ENCODE measurements around the gene GIPC2. TPM values are rescaled to one million over a fixed set of nuclear protein-coding genes. Genes with fewer than 3 reads are reported as not detected.
"Not testable (repeated sequence)": the region's sequence is repeated elsewhere in the genome, so short reads cannot be mapped to it uniquely, and the experiment has no call there.

The GIPC2 gene
- total and polyA plus RNA-seq, 9 donors = 1.8 to 5.7 (median 3.0) TPM

DNA sequence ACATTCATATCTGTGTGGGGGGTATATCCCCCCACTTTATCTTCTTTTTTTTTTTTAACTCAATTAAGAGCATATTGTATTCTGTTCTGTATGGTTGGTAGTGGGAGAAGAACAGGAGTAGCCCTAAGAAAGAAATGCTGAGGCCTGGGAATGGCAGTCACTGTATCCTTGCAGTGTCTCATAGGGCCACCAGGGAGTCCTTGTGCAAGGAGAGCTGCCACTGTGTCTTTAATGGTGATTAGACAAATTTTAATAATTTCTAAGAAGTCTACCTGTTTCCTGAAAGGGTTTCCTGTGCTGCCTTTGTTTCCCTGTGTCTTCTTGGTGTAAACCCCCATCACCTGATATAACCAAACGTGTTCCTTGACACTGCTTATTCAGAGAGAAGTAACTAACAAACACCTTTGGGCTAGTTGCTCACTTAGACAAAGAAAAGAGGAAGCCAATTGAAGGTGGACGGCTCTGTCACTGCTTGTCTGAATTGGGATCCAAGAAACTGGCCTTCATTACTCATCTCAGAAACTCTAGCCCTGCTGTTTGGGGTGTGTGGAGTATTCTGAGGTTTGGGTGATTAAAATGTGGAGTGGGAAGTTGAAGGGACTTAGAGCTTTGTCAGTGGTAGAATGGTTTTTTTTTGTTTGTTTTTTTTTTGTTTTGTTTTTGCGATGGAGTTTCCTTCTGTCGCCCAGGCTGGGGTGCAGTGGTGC, 15.2 kb downstream of the GIPC2 start:
- H3K27ac ChIP-seq = no peak overlapping the region
- 92 to 94% (median 92%) methylated on average over 4 of the region's 4 CpGs for WGBS, 3 donors
- intact Hi-C loops (cut with DNase I) = no loop called here

DNA sequence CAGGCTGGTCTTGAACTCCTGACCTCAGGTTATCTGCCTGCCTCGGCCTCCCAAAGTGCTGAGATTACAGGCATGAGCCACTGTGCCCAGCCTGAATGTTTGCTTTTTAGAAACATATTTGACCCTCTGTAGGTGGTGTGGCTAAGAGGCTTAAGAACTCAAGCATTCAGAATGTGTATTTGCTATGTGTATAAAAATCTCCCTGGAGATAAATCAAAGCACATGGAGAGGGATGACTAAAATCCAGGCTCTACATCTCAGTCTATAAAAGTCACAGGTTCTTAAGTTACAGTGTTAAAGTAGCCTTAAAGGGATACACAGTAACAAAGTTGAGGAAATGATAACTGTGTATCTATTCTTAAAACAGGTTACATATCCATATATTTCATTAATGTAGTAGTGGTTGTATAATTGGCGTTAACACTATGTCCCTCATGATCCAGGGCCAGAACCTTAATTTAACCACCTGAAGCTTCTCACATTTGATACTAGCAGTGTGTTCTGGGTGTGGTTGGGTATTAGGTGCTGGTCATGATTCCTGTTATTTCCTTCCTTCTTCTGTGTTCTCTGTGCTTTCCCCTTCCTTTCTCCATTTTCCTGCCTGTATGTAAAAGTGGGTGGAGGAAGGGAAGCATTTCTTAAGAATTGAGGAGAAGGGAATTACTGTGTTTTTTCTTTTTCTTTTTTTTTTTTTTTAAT, 16.2 kb downstream of the GIPC2 start:
- no peak for DNase-seq
- H3K27ac ChIP-seq = no peak overlapping the region

More for the DNA sequence above, 15.2 kb downstream of the GIPC2 start:
- Histone ChIP-seq H3K9me3 (no peaks in the 10 kb centered on the region), H3K4me1 (ENCODE audit: insufficient read depth) (no peaks in the 10 kb centered on the region), H3K4me3 (no peak overlapping the region), H3K36me3 (no peaks in the 10 kb centered on the region), H3K27me3 (no peaks in the 10 kb centered on the region)
- DNase-seq = no peak
- TF ChIP-seq POLR2A (IDR thresholded peaks at IDR 0.05) = no peak
- TF ChIP-seq, protein P1, sequence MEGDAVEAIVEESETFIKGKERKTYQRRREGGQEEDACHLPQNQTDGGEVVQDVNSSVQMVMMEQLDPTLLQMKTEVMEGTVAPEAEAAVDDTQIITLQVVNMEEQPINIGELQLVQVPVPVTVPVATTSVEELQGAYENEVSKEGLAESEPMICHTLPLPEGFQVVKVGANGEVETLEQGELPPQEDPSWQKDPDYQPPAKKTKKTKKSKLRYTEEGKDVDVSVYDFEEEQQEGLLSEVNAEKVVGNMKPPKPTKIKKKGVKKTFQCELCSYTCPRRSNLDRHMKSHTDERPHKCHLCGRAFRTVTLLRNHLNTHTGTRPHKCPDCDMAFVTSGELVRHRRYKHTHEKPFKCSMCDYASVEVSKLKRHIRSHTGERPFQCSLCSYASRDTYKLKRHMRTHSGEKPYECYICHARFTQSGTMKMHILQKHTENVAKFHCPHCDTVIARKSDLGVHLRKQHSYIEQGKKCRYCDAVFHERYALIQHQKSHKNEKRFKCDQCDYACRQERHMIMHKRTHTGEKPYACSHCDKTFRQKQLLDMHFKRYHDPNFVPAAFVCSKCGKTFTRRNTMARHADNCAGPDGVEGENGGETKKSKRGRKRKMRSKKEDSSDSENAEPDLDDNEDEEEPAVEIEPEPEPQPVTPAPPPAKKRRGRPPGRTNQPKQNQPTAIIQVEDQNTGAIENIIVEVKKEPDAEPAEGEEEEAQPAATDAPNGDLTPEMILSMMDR (IDR thresholded peaks at IDR 0.05) = no peak
- no peak for TF ChIP-seq EP300 (IDR thresholded peaks at IDR 0.05)

DNA sequence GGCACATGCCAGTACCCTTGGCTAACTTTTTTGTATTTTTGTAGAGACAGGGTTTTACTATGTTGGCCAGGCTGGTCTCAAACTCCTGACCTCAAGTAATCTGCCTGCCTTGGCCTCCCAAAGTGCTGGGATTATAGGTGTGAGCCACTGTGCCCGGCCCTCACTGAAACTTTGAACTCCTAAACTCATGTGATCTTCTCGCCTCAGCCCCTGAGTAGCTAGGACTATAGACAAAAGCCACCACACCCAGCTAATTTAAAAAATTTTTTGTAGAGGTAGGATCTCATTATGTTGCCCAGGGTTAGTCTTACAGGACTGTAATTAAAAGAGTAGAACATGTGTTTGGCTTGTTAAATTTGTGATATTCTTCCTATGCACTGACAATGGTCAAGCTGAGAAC, 19.1 kb downstream of the GIPC2 start:
- WGBS, 3 donors = 88 to 96% (median 95%) methylated on average over 2 of the region's 2 CpGs
- DNase-seq; H3K27me3 ChIP-seq; H3K9me3 ChIP-seq; intact Hi-C loops (cut with DNase I); H3K27ac ChIP-seq; H3K36me3 ChIP-seq; H3K4me3 ChIP-seq; H3K4me1 ChIP-seq (ENCODE audit: insufficient read depth): not testable (repeated sequence)

More for the DNA sequence above, 16.2 kb downstream of the GIPC2 start:
- WGBS, 3 donors = 59 to 70% (median 65%) methylated on average over 2 of the region's 2 CpGs
- Histone ChIP-seq H3K4me3 (no peak overlapping the region), H3K27me3 (no peaks in the 10 kb centered on the region), H3K4me1 (ENCODE audit: insufficient read depth) (no peaks in the 10 kb centered on the region), H3K9me3 (no peaks in the 10 kb centered on the region), H3K36me3 (no peaks in the 10 kb centered on the region)
- intact Hi-C loops (cut with DNase I) = no loop called here
- TF ChIP-seq, protein P1 (IDR thresholded peaks at IDR 0.05) = no peak
- TF ChIP-seq EP300 (IDR thresholded peaks at IDR 0.05) (no peak), POLR2A (IDR thresholded peaks at IDR 0.05) (no peak)

DNA sequence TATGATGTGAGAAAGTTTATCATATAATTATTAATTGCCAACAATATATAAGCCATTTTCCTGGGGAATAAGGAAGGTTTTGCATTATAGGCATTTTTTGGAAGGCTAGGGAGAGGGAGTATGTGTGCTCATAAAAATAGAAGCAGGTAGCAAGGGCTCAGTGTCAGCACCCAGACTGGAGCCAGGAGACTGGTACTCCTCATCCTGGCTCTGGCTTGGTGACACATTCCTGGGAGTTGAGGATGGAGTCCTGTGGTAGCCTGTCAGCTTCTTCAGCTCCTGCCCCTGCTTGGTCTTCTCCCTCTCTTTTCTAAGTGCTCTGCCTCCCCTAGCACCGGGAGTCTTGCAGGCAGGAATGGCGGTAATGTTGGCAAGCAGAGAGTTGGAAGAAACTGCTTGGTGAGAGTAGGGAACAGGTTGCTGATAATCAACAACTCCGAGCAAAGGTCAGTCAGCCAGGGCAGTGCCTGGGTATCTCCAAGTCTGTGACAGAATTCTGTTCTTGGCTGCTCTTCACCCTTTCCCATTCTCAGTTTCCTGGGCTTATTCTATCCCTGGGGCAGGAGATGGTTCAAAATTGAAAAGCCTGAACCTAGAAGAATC, 23.0 kb downstream of the GIPC2 start:
- Histone ChIP-seq H3K9me3 (no peaks in the 10 kb centered on the region), H3K36me3 (no peaks in the 10 kb centered on the region), H3K4me3 (no peak overlapping the region), H3K27me3 (no peaks in the 10 kb centered on the region), H3K4me1 (ENCODE audit: insufficient read depth) (no peaks in the 10 kb centered on the region), H3K27ac (no peak overlapping the region)
- TF ChIP-seq EP300 (IDR thresholded peaks at IDR 0.05) = no peak
- intact Hi-C loops (cut with DNase I) = no loop called here
- WGBS, 3 donors = 74 to 82% (median 77%) methylated on average over 3 of the region's 3 CpGs
- DNase-seq = no peak

DNA sequence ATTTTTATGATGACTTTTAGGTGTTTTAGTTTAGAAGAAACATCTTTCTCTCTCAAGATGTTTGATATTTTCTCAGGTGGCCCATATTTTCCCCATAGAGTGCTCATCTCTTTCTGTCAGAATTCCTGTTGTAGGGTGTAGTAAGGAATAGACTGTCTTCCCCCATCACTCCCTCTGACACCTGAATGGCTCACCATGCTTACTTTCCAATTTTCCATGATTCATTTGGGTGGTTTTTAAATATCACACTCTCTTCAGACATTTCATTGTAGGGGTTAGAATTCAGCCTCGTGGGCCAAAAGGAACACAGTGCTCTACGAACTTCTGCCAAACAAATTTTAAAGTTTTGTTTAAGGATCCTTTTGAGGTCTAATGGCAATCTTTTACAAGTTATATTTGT, 24.0 kb downstream of the GIPC2 start:
- DNase-seq = no peak
- H3K9me3 ChIP-seq = no peaks in the 10 kb centered on the region
- intact Hi-C loops (cut with DNase I) = no loop called here
- no peaks in the 10 kb centered on the region for H3K4me1 ChIP-seq (ENCODE audit: insufficient read depth)
- H3K27ac ChIP-seq = no peak overlapping the region
- H3K36me3 ChIP-seq = no peaks in the 10 kb centered on the region
- no peak overlapping the region for H3K4me3 ChIP-seq
- H3K27me3 ChIP-seq = no peaks in the 10 kb centered on the region
- 50 to 63% (median 57%) methylated on average over 2 of the region's 2 CpGs for WGBS, 3 donors
- no peak for TF ChIP-seq POLR2A (IDR thresholded peaks at IDR 0.05)
- TF ChIP-seq, protein P1 (IDR thresholded peaks at IDR 0.05) = no peak
- TF ChIP-seq EP300 (IDR thresholded peaks at IDR 0.05) = no peak
